T-helper 22 cell (primary cell): ENCODE data around the gene ACSBG1.
"Not testable (repeated sequence)": the region's sequence is repeated elsewhere in the genome, so short reads cannot be mapped to it uniquely, and the experiment has no call there.

Source experiments
- DNase-seq: peaks from one replicate; pipeline ENCODE4 v3.0.0-alpha.2; 2020; ENCODE audit warnings: low read depth

Gene ACSBG1

GRCh38 chr15:78249131-78249530 is 14.8 kb upstream of the ACSBG1 start:
- no peak for DNase-seq

DNA sequence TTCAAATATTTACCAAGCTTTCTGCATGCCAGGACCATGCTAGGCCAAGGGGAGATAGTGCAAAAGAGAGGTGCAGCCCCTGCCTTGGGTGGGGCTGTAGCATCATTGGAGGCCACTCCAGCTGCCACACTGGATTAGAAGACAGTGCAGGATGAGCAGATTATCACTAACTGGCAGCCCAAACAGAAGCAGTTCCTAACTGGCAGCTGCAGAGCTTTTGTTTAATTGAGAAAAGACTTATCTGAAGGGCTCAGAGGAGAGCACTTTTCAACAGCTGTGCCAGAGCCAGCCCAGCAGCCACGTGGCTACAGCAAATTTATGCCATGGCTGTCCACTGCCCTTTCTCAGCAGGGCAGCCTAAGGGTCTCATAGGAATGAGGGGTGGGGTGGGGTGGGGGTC is 13.5 kb upstream of the ACSBG1 start:
- no peak for DNase-seq

GRCh38 chr15:78245976-78246620 is 11.7 kb upstream of the ACSBG1 start:
- not testable (repeated sequence) for DNase-seq

GRCh38 chr15:78245392-78245791 is 11.0 kb upstream of the ACSBG1 start:
- not testable (repeated sequence) for DNase-seq

DNA sequence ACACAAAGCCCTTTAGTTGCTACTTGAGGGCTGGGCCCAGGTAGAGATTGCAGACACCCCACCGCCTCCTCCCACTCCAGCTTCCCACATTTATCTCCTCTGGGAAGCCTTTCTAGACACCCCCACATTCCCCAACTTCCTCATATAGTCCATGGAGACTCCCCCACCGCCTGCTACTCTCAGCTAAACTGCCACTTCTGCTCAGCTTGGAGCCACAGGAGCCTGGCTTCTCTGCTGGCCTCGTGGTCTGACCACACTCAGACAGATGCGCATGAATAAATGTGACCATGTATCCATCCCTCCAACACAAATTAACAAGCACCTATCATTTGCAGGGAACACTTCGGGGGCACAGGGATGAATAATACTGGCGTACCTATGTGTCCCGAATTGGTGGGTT is 10.5 kb upstream of the ACSBG1 start:
- no peak for DNase-seq

- no peak for DNase-seq
These were observed 9.7 kb upstream of the ACSBG1 start for GRCh38 chr15:78244101-78244500.

GRCh38 chr15:78243491-78243941 is 9.2 kb upstream of the ACSBG1 start:
- DNase-seq, result no peak

- DNase-seq, result no peak
These were observed 8.7 kb upstream of the ACSBG1 start for GRCh38 chr15:78243058-78243457.

- no peak for DNase-seq
These were observed 7.8 kb upstream of the ACSBG1 start for GRCh38 chr15:78242128-78242527.

DNA sequence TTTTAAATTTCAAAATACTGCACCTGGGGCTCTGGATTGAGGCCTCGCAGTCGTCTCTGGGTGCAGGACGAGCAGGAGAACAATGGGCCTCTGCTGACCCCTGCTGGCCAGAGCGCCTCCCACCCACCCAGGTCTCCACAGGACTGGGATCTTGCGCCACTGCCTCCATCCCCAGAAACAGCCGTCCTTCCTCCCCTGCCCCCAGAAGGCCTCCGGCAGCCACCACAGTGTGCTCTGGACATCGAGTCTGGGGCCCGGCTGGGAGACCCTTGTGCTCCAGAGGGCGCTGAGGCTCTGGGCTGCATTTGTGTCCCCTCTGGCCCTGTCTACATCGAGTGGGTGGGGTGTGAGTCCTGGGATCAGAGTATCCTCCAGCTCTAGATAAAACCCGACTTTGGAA is 6.7 kb upstream of the ACSBG1 start:
- DNase-seq, result peak; percentile 43

DNA sequence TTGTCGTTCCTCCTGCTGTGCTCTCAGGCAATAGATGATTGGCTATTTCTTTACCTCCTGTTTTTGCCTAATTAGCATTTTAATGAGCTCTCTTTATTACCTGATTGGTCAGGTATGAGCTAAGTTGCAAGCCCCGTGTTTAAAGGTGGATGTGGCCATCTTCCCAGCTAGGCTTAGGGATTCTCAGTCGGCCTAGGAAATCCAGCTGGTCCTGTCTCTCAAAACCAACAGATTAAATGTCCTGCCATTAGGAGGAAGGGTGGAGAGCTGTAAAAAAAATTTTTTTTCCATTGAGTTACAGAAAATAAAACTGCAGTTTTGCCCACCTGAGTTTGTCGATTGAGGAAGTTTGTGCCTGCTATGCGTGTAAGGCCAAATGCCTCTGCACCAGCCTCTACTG is 5.4 kb upstream of the ACSBG1 start:
- no peak for DNase-seq

GRCh38 chr15:78237146-78237545 is 2.8 kb upstream of the ACSBG1 start:
- DNase-seq, result no peak

GRCh38 chr15:78236491-78236890 is 2.1 kb upstream of the ACSBG1 start:
- DNase-seq, result no peak

- no peak for DNase-seq
These were observed 869 bp downstream of the ACSBG1 start for GRCh38 chr15:78233496-78233895.

GRCh38 chr15:78232951-78233350 is 1.4 kb downstream of the ACSBG1 start:
- no peak for DNase-seq

- no peak for DNase-seq
These were observed 4.6 kb downstream of the ACSBG1 start for GRCh38 chr15:78229431-78230406.

DNA sequence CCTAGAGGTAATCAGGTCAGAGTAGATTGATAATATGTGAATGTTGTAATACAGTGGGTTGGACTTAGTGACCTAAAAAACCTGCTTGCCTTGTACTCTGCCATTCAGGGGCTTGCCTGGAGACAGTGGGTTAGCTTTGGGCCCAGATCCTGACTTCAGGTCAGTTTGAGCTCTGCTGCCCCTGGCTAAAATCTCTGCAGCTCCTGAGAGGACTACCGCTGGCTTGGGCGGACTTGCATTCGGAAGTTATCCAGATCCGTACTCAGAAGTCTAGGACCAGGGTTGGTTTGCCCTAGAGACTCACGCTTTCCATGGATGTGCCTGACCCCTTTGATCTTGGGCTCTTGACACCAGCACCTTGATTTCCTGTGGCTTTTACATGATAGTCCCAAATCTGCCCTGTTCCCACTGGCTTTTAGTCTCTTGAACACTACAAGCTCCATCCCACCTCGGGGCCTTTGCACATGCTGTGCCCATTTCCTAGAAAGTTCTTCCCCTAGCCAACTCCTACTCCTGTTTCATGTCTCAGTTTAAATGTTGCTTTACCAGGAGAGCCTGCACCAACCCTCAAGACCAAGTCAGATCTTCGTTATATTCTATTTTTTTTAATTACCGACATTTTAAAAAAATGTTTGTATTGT is 5.9 kb downstream of the ACSBG1 start:
- no peak for DNase-seq

DNA sequence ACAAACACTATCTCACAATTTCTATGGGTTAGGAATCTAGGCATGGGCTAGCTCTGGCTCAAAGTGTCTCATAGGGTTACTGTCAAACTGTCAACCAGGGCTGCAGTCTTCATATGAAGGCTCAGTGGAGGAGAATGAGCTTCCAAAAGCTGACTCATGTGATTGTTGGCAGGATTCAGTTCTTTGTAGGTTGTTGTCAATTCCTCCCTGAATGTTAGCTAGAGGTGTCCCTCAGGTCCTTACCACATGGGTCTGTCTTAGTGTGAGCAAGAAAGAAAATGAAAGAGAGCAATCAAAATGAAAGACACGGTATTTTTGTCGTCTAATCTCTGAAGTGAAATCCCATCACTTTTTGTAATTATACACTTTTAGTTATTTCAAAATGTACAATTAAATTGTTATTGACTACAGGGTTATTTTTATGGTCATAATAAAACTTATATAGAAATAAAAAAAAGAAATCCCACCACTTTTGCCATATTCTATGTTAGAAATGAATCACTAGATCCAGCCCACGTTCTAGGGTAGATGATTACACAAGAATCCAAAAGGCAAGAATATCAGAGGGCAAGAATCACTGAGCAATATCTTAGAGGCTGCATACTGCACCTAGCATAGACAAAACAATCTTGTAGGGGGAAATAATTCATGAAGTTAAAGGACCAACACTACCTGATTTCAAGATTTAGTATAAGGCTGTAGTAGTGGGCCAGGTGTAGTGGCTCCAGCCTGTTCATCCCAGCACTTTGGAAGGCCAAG is 8.4 kb downstream of the ACSBG1 start:
- DNase-seq, result no peak

GRCh38 chr15:78224023-78224411 is 10.3 kb downstream of the ACSBG1 start:
- DNase-seq, result no peak

DNA sequence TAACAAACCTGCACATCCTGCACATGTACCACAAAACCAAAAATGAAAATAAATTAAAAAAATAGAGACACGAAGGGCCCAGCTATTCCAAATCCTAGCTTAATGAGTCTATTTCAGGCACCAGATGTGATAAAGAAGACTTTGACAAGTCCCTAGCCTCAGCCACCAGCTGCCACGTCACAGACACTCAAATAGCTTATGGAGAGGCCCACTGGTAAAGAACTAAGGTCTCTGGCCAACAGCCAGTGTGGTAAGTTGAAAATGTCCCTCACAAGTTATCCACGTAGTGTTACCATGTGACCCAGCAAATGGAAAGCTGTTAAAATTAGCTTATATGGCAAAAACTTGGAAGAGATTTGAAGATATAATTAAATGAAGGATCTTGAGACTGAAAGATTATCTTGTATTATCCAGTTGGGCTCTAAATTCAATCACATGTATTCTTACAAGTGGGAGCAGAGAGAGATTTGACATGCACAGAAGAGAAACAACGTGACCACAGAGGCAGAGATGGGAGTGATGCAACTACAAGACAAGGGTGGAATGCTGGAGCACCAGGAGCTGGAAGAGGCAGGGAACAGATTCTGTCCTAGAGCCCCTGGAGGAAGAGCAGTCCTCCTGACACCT is 10.9 kb downstream of the ACSBG1 start:
- no peak for DNase-seq

- no peak for DNase-seq
These were observed 11.5 kb downstream of the ACSBG1 start for GRCh38 chr15:78222745-78223395.
